Occipital lobe (tissue), 2 donors: ENCODE data around the gene GPC3. TPM values are rescaled to one million over a fixed set of nuclear protein-coding genes. Genes with fewer than 3 reads are reported as not detected.

Experiments used
- DNase-seq: peaks from one replicate; lab custom pipeline; 2025; lab: John Stamatoyannopoulos, UW
- total RNA-seq: library from RNA; depleted of rRNA; stranded (reverse); fragments of >200 nt; gene quantifications from one replicate; pipeline ENCODE4 v1.2.3, GENCODE V29; 2014

The GPC3 gene
- total RNA-seq, 1 donor from 2014 or later, result 5.3 TPM

GRCh38 chrX:133929836-133930464 lies 55.4 kb downstream of the GPC3 start:
- DNase-seq, result no peak

DNA sequence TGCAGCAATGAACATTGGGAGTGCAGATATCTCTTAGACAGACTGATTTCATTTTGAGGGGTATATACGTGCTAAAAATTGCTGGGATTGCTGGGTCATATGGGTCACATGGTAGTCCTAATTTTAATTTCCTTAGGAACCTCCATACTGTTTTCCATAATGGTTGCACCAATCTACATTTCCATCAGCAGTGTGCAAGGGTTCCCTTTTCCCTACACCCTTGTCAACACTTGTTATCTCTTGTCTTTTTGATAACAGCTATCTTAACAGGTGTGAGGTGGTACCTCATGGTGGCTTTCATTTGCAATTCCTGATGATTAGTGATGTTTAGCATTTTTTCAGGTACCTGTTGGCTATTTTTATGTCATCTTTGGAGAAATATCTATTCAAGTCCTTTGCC lies 57.0 kb downstream of the GPC3 start:
- no peak for DNase-seq

GRCh38 chrX:133926809-133927208 lies 58.6 kb downstream of the GPC3 start:
- DNase-seq, result no peak

DNA sequence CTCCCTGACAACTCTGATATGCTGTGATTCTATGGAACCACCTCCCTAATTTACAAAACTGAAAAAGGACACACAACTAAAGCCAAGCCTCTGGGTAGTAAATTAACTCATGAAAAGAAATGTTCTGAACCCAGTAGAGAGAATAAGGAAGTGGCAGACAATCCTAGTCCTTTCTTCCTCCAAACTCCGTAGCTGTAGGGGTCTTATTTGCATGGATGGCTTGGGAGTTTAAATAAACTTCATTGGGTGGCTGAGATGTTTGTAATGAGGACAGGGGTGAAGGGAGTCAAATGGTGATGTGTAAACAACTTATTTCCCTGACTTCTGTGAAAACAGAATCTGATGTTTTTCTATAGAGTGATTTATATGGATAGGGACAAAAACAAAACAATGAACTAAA lies 59.3 kb downstream of the GPC3 start:
- DNase-seq, result no peak

GRCh38 chrX:133924548-133924947 lies 60.8 kb downstream of the GPC3 start:
- no peak for DNase-seq

- DNase-seq, result no peak
These were observed 61.8 kb downstream of the GPC3 start for GRCh38 chrX:133923548-133923947.

DNA sequence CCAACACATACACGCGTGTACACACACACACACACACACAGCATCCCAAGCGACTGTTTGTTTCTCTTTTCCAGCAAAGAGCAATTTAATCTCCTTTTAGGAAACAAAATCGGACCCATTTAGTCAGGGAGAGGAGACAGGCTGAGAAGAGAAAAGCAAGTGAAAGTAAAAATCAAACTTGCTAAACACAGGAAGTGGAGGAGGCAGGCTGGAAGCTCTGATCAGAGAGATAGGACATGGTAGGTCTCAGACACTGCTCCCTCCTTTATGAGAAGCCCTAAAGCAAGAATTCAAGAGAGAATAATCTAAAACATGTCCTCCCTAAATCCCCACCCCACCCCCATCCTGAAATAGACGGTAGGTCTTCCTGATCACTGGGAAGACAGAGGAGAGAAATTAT lies 62.3 kb downstream of the GPC3 start:
- no peak for DNase-seq

- DNase-seq, result no peak
These were observed 63.0 kb downstream of the GPC3 start for GRCh38 chrX:133922390-133922771.

- DNase-seq, result no peak
These were observed 63.5 kb downstream of the GPC3 start for GRCh38 chrX:133921764-133922389.

GRCh38 chrX:133921086-133921485 lies 64.3 kb downstream of the GPC3 start:
- DNase-seq, result no peak

DNA sequence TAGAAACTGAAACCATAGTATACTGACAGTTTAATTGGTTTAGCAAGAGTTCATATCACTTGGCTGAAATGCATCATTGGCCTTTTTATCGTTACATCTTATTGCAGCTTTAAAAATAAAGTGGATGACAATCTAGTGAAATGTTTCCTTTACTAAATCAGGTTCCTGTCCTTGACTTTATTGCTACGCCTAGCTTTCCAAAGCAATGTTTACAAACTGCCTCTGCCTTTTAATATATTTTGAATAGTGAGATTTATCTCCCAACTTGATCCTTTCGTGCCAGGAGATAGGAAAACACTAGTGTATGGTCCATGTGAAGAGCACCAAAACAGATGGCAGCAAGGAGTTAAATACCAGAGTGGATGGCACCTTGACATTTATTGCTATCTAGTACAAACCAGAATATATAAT lies 67.0 kb downstream of the GPC3 start:
- DNase-seq, result no peak

DNA sequence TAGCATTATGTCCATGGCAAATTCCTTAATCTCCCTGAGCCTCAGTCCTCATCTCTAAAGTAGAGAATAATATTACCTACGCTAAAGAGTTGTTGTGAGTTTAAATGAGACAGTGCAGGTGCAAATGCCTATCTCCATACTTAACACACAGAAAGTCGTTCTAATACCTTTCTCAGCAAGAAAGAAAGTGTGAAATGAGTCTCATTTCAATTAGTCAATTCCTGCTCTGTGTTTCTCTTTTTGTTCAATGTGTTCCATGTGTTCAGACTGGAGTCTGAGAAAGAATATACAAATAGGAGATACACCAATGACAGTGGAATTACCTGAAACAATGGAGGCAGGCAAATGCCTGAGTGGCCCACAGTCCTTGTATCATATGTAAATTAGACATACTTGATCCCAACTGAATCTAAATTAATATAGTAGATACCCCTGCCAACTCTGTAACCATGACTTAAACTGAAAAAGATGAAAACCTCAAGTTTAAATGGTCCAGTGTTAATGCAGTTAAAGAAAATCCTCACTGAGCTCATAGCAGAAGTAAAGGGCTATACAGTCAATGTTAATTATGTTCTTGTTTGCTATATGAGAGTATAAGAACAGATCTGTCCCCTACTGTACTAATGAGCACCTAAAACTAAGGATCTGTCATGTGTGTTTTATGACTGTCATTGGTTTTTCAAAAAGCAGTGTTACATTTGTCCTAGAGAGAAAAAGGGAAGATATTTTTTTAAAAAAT lies 68.2 kb downstream of the GPC3 start:
- no peak for DNase-seq

DNA sequence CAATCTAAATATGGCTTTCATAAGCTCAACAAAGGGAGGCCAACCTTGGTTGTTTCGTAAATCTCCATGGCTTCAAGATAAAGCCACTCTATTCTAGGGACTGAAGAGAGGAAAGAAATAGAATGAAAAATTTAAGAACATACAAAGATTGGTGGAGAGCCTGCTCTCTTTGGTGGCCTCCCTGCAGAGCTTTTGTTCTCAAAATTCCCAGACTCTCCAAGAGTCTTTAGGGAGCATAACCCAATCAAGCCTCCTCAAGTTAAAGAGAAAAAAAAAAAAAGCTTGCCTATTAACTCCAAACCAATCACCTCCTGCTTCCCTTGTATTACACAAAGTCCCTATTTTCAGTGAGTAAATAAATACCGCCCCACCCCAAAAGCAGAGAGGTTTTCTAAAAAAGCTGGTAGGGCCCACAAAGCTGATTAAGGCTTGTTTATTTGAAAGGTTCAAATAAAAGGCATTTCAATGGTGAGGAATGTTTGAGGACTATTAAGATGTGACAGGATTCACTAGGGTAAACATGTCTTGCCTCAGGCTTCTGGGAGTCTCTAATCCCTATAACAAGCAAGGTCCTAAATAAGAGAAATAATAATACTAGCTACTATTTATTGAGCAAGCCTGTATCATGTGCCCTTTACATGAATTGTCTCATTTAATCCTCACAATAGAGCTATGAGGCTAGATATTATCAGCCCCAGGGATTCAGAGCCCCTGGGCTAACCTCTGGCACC lies 71.6 kb downstream of the GPC3 start:
- no peak for DNase-seq

DNA sequence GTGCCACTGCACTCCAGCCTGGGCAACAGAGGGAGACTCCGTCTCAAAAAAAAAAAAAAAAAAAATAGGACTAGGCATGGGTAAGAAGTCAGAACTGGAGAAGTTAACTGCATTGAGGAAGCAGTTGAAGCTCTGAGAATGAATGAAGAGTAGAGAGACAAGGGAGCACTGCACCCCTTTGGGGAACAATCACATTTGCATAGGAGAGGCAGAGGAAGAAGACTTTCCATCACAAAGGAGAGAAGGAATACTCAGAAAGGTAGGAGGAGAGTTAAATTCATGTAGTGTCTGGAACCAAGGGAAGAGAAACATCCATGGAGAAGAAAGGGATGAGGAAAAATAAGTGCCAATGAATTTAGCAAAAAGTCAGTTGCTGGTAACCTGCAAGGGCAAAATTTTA lies 72.4 kb downstream of the GPC3 start:
- DNase-seq, result no peak

- no peak for DNase-seq
These were observed 73.4 kb downstream of the GPC3 start for GRCh38 chrX:133911825-133912495.

- DNase-seq, result no peak
These were observed 74.9 kb downstream of the GPC3 start for GRCh38 chrX:133910539-133910938.

DNA sequence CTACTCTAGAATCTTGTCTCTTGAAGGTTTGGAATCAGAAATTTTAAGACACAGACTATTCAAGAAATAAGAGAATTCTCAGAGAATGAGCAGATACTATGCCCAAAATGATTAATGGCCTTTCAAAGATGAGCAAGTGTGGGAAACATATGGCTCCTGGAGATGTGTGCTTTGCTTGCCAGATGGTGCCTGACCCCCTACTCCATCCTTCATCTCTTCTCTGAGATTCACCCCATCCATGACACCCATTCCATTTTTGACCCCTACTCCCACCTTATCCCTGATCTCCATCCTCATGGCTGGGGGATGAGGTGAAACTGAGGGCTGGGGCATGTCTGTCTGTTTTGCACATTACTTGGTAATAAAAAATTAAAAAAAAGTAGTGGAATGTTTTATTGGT lies 75.5 kb downstream of the GPC3 start:
- DNase-seq, result no peak

DNA sequence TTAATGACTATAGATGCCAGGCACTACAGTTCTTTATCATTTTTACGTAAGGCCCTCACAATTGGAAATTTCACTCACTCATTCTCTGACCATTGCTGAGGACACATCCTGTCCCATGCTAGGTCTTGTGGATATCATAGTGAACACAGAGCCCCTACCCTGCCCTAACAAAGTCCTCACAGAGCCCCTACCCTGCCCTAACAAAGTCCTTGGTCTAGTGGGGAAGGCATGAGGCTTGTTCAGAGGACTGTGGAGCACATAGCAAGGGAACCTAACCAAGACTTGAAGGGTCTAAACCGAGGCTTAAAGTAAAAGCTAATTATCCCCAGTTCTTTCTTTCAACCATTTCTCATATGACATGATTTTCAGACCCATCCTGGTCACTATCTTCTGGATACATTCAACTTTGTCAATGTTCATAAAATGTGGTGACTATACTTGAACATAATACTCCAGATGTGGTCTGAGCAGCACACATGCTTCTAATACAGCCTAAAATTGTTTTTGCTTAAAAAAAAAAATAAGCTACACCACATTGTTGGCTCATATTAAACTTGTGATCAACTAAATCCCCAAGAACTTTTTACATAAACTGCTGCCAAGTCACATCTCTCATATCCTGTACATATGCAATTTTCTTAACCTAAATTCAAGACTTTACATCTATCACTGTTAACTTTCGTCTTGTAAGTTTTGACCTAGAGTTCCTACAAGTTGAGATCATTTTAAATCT lies 77.0 kb downstream of the GPC3 start:
- no peak for DNase-seq

- DNase-seq, result no peak
These were observed 77.8 kb downstream of the GPC3 start for GRCh38 chrX:133907606-133908005.

GRCh38 chrX:133905305-133905704 lies 80.1 kb downstream of the GPC3 start:
- no peak for DNase-seq

- no peak for DNase-seq
These were observed 87.7 kb downstream of the GPC3 start for GRCh38 chrX:133897593-133898163.
